ENCODE measurements around the gene KIF16B.
"Not testable (repeated sequence)": the region's sequence is repeated elsewhere in the genome, so short reads cannot be mapped to it uniquely, and the experiment has no call there.

KIF16B gene

DNA sequence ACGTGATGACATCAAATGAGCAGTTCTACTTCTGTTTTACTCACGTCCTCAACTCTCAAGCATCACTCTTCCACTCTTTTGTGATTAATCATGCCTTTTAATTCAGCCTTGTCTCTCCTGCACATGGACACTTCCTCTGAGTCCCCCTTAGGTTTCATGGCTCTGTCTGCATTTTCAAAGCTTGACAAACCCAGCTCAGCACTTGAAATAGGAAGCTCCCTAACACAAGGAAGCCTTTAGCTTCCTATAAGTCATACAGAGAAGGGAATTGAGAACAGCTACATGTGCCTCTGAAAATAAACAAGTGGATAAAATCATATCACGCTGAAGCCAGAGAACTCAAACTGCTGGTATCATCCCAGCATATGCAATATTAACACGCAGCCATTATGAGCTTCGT, 21.2 kb downstream of the KIF16B start:
- DNase-seq = no peak

DNA sequence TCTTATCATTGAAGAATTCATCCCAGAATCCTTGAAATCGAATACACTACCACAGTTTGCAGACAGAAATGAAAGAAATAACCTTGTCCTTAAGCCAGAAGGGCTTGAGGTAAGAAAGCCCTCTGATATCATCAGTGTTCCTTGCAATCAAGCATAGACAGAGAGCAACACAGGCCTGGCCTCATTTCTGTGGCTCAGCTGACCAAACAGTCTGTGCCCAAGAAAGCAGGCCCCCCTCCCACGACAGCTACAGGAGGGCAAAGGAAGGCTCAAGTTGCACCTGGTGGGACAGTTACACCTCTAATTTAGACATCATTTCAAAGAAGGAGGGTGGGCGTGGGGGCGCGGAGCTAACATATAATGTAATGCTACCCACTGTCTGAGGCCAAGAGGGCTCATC, 21.6 kb downstream of the KIF16B start:
- no peak for DNase-seq

DNA sequence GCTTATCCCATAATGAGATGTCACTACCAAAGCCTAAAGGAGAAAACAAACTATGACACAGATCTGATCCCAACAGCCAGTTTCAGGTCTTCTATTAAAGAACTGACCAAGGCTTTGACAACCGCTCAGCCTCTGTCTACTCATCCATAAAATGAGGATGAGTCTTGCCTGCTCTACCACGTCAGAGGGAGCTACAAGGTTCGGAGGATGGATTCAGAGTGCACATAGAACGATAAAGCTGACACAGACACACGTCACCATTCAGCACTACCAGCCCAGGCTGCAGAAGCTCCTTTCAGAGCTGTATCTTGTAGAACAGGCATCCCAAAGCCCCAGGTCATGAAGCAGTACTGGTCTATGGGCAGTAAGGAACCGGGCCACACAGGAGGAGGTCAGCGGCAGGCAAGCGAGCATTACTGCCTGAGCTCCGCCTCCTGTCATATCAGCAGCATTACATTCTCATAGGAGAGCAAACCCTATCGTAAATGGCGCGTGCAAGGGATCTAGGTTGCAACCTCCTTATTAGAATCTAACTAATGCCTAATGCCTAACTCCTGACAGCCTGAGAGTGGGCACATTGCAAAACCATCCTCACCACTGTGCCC, 25.1 kb downstream of the KIF16B start:
- DNase-seq = no peak

DNA sequence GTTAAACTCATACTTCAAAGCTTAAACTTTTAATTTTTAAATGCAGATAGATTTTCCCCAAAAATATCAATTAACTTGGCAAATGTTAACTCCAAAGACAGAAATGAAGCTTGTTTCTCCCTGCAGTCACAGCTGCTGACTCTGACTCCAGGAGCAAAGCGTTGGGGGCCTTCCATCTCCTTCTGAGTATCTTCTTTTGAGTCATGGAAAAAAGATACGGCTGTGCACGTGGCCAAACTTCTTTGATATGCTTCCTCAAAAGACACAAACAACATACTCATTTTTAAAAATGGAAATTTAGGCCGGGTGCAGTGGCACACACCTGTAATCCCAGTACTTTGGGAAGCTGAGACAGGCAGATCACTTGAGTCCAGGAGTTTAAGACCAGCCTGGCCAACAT, 28.3 kb downstream of the KIF16B start:
- no peak for DNase-seq

DNA sequence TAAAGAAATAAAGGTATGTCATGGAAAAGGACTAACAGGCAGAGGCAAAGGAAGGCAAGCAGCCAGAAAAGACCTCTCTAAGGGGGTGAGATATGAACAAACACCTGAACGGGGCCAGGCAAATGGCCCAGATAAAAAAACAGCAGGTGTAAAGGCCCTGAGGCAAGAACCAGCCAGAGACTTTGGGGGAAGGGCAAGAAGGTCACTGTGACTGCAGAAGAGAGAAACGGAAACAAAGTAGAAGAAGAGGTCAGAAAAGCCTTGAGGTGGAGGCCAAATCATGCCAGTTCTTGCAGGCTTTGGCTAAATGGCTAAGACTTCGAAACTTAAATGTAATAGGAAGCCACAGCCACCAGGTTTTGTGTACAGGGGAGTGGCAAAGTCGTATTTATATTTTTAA, 30.8 kb downstream of the KIF16B start:
- DNase-seq = no peak

DNA sequence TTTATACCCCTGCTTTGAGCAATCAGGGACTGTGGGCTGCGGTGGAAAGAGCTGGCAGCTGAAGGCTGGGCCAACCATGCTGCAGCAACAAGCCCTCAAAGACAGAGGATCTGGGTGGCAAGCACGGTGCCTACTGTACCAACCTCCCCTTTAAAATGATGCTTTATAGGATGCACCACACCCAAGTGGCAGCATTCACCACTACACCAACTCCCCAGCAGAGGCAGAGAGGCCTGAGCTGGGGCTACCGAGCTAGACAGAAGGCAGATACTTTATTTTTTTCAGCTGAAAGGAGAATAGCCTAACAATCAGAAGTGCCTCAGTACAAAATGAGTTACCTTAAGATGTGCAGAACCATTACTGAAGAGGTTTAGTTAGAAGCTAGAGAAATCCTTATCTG, 31.4 kb downstream of the KIF16B start:
- DNase-seq = no peak

DNA sequence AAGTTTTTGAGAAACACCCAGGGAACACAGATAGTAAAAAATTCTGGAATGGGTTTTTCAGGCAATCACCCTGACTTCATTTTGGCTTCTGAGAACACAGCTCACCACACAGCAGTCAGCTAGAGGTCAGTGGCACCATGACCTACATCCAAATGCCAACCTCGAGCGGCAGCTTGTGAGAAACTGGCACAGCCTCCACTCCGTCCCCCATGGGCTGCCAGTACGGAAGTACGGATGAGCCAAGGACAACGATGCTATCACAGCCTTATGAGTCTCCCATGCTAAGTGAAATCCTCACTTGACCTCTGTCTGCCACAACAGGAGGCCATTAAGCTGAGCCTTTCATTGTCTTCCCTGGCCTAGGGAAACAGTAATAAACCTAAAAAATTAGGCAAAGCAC, 32.0 kb downstream of the KIF16B start:
- DNase-seq = no peak

DNA sequence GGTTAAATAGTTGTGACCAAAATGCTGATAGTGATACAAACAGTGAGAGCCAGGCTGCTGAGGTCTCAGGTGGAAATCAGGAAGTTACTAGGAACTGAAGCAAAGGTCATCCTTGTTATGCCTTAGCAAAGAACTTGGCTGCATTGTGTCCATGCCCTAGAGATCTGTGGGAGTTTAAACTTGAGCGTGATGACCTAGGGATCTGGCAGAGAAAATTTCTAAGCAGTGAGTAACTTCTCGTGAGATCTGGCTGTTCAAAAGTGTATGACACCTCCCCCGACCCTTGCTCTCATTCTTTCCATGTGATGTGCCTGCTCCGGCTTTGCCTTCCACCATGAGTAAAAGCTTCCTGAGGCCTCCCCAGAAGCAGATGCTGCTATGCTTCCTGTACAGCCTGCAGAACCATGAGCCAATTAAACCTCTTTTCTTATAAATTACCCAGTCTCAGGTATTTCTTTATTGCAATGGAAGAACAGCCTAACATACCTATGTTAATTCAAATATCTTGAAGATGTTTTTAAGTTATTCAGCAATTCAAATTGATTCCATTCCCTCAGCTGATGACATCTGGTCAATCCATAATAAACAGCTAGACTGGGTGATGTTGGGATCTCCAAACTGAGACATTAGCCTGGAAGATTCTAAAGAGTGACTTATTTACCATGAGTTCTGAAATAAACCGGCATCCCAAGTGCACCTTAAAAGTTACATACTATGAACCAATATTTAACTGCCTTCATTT, 33.8 kb downstream of the KIF16B start:
- DNase-seq = no peak

DNA sequence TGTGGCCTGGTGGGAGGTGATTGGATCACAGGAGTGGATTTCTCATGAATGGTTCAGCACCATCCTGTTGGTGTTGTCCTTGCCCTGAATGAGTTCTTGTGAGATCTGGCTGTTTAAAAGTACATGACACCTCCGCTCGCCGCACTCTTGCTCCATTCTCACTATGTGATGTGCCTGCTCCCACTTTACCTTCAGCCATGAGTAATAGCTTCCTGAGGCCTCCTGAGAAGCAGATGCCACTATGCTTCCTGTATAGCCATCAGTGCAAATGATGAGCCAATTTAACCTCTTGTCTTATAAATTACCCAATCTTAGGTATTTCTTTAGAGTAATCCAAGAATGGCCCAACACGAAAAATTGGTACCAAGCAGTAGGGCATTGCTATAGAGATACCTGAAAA, 34.5 kb downstream of the KIF16B start:
- no peak for DNase-seq

DNA sequence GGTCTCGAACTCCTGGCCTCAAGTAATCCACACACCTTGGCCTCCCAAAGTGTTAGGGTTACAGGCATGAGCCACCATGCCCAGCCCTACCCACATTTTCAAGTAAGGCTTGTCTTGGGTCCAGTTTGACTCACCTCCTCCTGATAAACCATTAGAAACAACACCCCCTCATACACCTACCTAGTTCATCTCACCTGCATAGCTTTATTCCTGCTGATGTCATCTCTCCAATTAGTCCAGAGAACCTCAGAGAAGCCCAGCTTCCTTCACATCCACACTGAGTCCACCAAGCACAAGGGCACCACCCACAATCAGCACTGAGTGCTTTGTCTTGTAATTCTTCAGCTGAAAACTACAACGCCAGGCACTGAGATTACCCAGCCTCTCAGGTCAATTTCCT, 35.3 kb downstream of the KIF16B start:
- no peak for DNase-seq

DNA sequence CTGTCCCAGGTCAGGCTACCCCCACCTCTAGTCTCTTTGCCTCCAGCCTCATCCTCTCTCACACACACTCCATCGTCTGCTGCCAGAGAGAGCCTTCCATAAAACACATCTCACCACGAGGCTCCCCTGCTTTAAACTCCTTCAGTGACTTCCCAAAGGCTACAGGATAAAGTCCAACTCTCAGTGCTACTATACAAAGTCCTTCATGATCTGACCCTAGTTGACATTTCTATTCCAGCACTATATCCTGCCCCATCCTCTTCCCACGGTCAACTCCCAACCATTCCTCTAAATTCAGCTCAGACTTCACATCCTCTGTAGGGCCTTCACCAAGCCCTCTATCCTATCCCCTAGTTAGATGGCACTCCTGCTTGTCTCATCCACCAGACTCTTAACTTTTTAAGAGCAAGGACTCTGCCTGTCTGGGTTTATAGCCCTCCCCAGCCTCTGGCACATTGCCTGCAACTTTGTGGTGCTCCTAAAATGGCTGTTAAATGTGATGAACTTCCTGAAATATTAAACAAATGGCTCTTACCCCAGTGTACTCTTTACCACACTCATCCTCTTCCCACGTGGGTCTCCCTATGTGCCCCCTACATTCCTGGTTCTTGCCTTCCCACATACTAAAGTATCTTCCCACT, 36.1 kb downstream of the KIF16B start:
- DNase-seq = no peak

DNA sequence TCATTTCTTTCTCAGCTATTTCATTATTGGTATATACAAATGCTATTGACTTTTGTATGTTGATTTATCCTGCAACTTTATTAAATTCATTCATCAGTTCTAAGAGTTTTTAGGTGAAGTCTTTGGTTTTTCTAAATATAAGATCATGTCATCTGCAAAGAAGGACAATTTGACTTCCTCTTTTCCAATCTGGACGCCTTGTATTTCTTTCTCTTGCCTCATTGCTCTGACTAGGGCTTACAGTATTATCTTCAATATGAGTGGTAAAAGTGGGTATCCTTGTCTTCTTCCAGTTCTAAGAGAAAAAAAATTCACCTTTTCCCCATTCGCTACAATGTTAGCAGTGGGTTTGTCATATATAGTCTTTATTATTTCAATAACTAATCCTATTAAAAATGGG, 38.0 kb downstream of the KIF16B start:
- no peak for DNase-seq

DNA sequence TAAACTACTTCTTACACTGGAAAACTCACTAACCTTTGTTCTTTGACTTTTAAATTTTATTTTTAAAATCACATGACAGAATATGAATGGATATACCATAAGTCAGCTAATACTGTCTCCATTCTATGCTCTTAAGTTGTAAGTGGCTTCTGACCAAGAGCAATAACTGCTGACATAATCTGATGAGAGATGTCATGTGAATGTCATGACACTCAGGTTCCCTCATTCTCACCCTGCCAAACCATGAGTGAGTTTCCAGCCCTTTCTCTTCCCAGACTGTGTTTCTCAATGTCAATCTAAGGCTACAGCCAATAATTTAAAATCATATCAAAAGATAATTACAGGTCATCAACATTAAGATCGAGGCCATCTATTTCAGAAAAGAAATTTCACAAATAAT, 39.7 kb downstream of the KIF16B start:
- DNase-seq = no peak

DNA sequence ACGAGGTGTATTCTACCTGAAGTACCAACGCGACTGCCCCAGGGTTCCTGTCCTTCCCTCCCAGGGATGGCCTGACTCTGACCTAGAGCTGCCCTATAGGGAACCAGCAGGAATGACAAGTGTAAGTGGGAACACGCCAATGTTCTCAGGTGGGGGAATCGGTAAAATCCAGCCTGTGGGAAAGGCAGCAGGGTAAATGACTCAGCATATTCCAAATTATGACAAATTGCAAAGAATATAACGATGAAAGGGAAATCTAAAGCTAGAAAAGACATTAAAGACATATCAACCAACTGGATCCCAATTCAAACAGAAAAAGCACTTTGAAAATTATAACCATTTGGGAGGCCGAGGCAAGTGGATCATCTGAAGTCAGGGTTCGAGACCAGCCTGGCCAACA, 41.8 kb downstream of the KIF16B start:
- no peak for DNase-seq

DNA sequence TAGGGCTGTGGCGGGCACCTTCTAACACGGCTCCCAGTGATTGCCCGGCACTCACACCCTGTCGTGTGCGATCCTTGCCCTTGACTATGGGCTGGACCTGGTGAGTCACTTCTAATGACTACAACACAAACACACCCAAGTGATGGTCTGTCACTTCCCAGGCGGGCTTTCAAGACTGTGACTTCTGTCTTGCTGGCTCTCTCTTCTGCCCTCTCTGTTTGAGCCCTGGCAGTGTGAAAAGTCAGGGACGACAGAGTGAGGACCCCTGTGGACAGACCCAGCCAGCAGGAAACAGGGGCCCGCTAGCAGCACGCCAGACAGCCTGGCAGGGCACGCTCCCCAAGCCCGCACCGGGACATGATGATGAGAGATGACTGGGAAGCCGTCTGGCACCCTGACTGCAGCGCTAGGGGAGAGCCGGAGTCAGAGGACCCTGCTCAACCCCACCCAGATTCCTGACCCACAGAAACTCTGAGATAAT, 43.0 kb downstream of the KIF16B start:
- DNase-seq = no peak

DNA sequence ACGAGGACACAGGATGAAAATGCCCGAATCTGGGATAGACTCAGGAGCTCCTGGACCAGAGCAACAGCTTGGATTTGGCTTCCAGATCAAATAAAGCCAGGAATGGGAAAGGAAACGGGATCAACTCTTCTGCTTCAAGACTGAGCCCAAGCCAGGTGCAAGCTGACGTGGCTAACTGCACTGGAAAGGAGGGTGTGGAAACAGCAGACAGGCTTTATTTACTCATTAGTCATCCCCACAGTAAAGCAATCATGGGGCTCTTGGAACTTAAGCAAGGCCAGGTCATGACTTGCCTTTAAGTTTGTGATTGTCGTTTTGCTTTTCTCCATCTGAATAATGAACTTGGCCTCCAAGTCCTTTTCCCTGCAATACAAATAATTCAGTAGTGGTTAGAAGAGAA, 45.2 kb downstream of the KIF16B start:
- DNase-seq = no peak

DNA sequence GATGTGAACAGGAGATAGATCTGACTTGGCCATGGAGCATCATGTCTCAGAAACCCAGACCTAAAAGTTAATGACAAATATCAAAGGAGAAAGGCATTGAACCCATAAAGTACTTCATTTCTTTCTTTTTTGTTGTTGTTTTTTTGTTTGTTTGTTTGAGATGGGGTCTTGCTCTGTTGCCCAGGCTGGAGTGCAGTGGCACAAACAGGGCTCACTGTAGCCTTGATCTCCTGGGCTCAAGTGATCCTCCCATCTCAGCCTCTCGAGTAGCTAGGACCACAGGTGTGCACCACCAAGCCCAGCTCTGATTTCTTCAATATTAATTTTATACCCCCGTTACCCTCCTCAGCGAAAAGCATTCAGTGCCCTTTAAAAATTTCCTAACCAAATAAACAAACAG, 45.8 kb downstream of the KIF16B start:
- DNase-seq = no peak

DNA sequence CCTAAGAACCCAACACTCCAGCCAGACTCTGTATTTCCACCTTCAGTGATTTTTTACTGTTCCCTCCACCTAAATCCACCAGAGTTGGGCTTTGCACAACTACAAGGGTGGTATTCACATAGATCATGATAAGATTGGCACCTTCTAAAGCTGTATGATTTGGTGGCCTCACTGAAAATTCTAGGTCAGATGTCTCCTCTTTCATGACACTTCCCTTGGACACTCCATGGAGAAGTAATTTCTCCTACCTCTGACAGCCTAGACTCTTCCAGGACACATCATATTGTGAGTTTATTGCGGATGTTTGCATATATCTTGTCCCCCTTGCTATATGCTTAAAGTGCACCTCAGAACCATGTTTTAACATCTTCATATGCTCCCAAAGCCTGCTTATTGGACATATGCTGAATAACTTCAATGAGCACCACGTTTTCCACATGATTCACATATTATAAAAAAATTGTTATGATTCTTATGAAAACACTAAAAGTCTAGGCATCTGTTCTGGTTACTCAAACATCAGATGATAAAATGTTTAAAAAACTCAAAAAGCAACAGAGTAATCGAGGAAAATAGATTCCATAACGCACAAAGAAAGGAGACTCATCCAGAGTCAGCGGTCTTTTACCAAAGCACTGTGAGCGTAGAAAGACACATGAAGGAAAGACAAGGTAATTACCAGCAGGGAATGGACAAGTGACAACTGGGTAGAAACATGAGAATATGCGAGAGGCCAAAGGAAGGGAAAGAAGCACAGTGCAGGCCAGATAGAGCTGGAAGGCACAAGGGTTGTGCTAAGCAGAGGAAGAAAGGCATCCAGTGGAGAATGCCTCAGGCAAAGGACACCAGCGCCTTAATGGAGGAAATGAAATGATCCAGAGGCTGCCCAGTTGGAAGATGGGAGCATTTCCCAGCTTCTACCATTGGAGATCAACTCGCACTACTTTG, 46.5 kb downstream of the KIF16B start:
- no peak for DNase-seq

DNA sequence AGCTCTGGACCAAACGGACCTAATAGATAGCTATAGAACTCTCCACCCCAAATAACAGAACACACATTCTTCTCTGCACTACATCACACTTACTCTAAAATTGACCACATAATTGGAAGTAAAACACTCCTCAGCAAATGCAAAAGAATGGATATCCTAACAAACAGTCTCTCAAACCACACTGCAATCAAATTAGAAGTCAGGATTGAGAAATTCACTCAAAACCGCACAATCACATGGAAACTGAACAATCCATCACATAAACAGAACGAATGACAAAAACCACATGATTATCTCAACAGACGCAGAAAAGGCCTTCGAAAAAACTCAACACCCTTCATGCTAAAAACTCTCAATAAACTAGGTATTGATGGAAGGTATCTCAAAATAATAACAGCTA, 50.6 kb downstream of the KIF16B start:
- not testable (repeated sequence) for DNase-seq

DNA sequence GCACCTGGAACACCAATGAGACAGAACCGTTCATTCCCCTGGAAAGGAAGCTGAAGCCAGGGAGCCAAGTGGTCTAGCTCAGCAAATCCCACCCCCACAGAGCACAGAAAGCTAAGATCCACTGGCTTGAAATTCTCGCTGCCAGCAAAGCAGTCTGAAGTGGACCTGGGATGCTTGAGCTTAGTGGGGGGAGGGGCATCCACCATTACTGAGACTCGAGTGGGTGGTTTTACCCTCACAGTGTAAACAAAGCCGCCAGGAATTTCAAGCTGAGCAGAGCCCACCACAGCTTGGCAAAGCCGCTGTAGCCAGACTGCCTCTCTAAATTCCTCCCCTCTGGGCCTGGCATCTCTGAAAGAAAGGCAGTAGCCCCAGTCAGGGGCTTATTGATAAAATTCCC, 53.1 kb downstream of the KIF16B start:
- no peak for DNase-seq

DNA sequence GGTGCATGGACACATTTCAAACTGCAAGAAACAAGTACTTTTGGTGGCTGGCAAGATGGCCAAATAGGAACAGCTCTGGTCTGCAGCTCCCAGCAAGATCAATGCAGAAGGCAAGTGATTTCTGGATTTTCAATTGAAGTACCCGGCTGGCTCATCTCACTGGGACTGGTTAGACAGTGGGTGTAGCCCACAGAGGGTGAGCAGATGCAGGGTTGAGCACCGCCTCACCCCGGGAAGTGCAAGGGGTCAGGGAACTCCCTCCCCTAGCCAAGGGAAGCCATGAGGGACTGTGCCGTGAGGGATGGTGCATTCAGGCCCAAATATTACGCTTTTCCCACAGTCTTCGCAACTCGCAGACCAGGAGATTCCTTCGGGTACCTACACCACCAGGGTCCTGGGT, 53.6 kb downstream of the KIF16B start:
- not testable (repeated sequence) for DNase-seq

DNA sequence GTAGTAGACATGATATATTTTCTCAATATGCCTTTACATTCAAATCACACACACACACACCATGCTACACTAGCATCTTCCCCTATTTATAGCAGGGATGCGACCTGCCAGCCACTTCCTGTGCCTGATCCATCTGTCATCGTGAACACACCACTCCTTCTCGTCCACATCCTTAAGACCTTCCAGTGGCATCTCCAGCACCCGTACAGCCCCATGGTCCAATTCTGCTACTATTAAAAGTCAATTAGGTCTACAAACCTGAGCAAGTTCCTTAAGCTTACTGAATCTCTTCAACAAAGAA, 54.5 kb downstream of the KIF16B start:
- DNase-seq = no peak

All from DMS79 treated with DMSO at 0.1 percent for 48 hours (cell line).